ENCODE measurements around the gene SELENOO.

Gene SELENOO

GRCh38 chr22:50216055-50216683, 15.4 kb downstream of the SELENOO start:
- DNase-seq (ENCODE audit: low read depth in 1 of 2, low spot score in 1 of 2): no peak

- no peak for DNase-seq (ENCODE audit: low read depth in 1 of 2, low spot score in 1 of 2)
Measured at GRCh38 chr22:50216684-50217520, 16.1 kb downstream of the SELENOO start.

GRCh38 chr22:50217543-50218152, 16.8 kb downstream of the SELENOO start:
- DNase-seq (ENCODE audit: low read depth in 1 of 2, low spot score in 1 of 2): no peak

- DNase-seq (ENCODE audit: low read depth in 1 of 2, low spot score in 1 of 2): no peak
Measured at GRCh38 chr22:50218153-50218995, 17.6 kb downstream of the SELENOO start.

GRCh38 chr22:50218996-50219727, 18.4 kb downstream of the SELENOO start:
- DNase-seq (ENCODE audit: low read depth in 1 of 2, low spot score in 1 of 2): no peak

- no peak for DNase-seq (ENCODE audit: low read depth in 1 of 2, low spot score in 1 of 2)
Measured at GRCh38 chr22:50219800-50220602, 19.2 kb downstream of the SELENOO start.

GRCh38 chr22:50220603-50221409, 20.0 kb downstream of the SELENOO start:
- no peak for DNase-seq (ENCODE audit: low read depth in 1 of 2, low spot score in 1 of 2)

GRCh38 chr22:50221410-50222300, 20.8 kb downstream of the SELENOO start:
- no peak for DNase-seq (ENCODE audit: low read depth in 1 of 2, low spot score in 1 of 2)

GRCh38 chr22:50222508-50222907, 21.7 kb downstream of the SELENOO start:
- DNase-seq (ENCODE audit: low read depth in 1 of 2, low spot score in 1 of 2): no peak

- no peak for DNase-seq (ENCODE audit: low read depth in 1 of 2, low spot score in 1 of 2)
Measured at GRCh38 chr22:50224071-50224470, 23.3 kb downstream of the SELENOO start.

- DNase-seq (ENCODE audit: low read depth in 1 of 2, low spot score in 1 of 2): no peak
Measured at GRCh38 chr22:50225200-50225969, 24.6 kb downstream of the SELENOO start.

- no peak for DNase-seq (ENCODE audit: low read depth in 1 of 2, low spot score in 1 of 2)
Measured at GRCh38 chr22:50226063-50226874, 25.5 kb downstream of the SELENOO start.

- DNase-seq (ENCODE audit: low read depth in 1 of 2, low spot score in 1 of 2): no peak
Measured at GRCh38 chr22:50226875-50227165, 26.0 kb downstream of the SELENOO start.

- no peak for DNase-seq (ENCODE audit: low read depth in 1 of 2, low spot score in 1 of 2)
Measured at GRCh38 chr22:50227579-50228215, 26.9 kb downstream of the SELENOO start.

- no peak for DNase-seq (ENCODE audit: low read depth in 1 of 2, low spot score in 1 of 2)
Measured at GRCh38 chr22:50228366-50228765, 27.6 kb downstream of the SELENOO start.

- no peak for DNase-seq (ENCODE audit: low read depth in 1 of 2, low spot score in 1 of 2)
Measured at GRCh38 chr22:50229370-50229769, 28.6 kb downstream of the SELENOO start.
